ENCODE data around the gene C4orf50.
A peak's percentile ranks its signal among the peaks of the same experiment; 100 is the strongest.
"Not testable (repeated sequence)": the region's sequence is repeated elsewhere in the genome, so short reads cannot be mapped to it uniquely, and the experiment has no call there.

Gene C4orf50

GRCh38 chr4:6012200-6012599, 6.0 kb downstream of the C4orf50 start:
- DNase-seq = no peak

GRCh38 chr4:6011686-6012085, 6.5 kb downstream of the C4orf50 start:
- no peak for DNase-seq

GRCh38 chr4:6011271-6011671, 7.0 kb downstream of the C4orf50 start:
- no peak for DNase-seq

- DNase-seq = no peak
Measured at GRCh38 chr4:6010789-6011188, 7.4 kb downstream of the C4orf50 start.

GRCh38 chr4:6009452-6009851, 8.8 kb downstream of the C4orf50 start:
- DNase-seq = no peak

- DNase-seq = no peak
Measured at GRCh38 chr4:6008766-6009385, 9.4 kb downstream of the C4orf50 start.

- no peak for DNase-seq
Measured at GRCh38 chr4:6008092-6008551, 10.1 kb downstream of the C4orf50 start.

- DNase-seq = no peak
Measured at GRCh38 chr4:6005175-6005574, 13.1 kb downstream of the C4orf50 start.

GRCh38 chr4:6003485-6003884, 14.7 kb downstream of the C4orf50 start:
- DNase-seq = not testable (repeated sequence)

GRCh38 chr4:6002926-6003325, 15.3 kb downstream of the C4orf50 start:
- DNase-seq = no peak

GRCh38 chr4:6002492-6002833, 15.8 kb downstream of the C4orf50 start:
- no peak for DNase-seq

GRCh38 chr4:6001680-6002491, 16.3 kb downstream of the C4orf50 start:
- DNase-seq = no peak

GRCh38 chr4:5999830-6000365, 18.3 kb downstream of the C4orf50 start:
- DNase-seq = no peak

- no peak for DNase-seq
Measured at GRCh38 chr4:5999356-5999755, 18.9 kb downstream of the C4orf50 start.

- peak; percentile 55 for DNase-seq
Measured at GRCh38 chr4:5998333-5998936, 19.8 kb downstream of the C4orf50 start.

- DNase-seq = no peak
Measured at GRCh38 chr4:5996641-5997040, 21.6 kb downstream of the C4orf50 start.

- DNase-seq = no peak
Measured at GRCh38 chr4:5995901-5996623, 22.2 kb downstream of the C4orf50 start.

GRCh38 chr4:5993876-5994811, 24.1 kb downstream of the C4orf50 start:
- DNase-seq = no peak

- not testable (repeated sequence) for DNase-seq
Measured at GRCh38 chr4:5993346-5993745, 24.9 kb downstream of the C4orf50 start.

- no peak for DNase-seq
Measured at GRCh38 chr4:5992828-5993321, 25.4 kb downstream of the C4orf50 start.

- no peak for DNase-seq
Measured at GRCh38 chr4:5992171-5992827, 25.9 kb downstream of the C4orf50 start.

Data from stimulated activated CD4-positive, alpha-beta T cell treated with anti-CD3 and anti-CD28 coated beads, Interleukin-15, amount 100 ng/mL, for 24 hours (primary cell).